Mammary epithelial cell (primary cell): ENCODE results near the gene C1QTNF12.

Experiments
- CTCF ChIP-seq, 2 donors: IDR thresholded peaks in 1 of 2; conservative IDR thresholded peaks in 1 of 2; 2 replicates each; pipeline ENCODE4 v1.5.1; 2011 to 2012; ENCODE audit warnings: inconsistent platforms in 2 of 2, low read length in 2 of 2, mild to moderate bottlenecking in 2 of 2, control low read depth in 1 of 2, low read depth in 1 of 2; ENCODE audit not compliant: insufficient read depth in 1 of 2; ENCODE audit errors: extremely low read depth in 1 of 2
- EZH2 ChIP-seq: IDR thresholded peaks from 2 replicates; pipeline ENCODE4 v1.6.1; 2012; ENCODE audit warnings: low read length, inconsistent platforms, borderline replicate concordance

- TF ChIP-seq CTCF (conservative IDR thresholded peaks at IDR 0.05 in 1 of 2, IDR thresholded peaks at IDR 0.05 in 1 of 2; ENCODE audit: extremely low read depth in 1 of 2, insufficient read depth in 1 of 2, low read depth in 1 of 2, low read length in 2 of 2) (no peak), EZH2 (no peak)
Observed at GRCh38 chr1:1205769-1206375, 40.6 kb downstream of the C1QTNF12 start.
